Measurements from ENCODE around the gene BPTF. TPM values are rescaled to one million over a fixed set of nuclear protein-coding genes. Genes with fewer than 3 reads are reported as not detected.
"Not testable (repeated sequence)": the region's sequence is repeated elsewhere in the genome, so short reads cannot be mapped to it uniquely, and the experiment has no call there.

BPTF gene
- total RNA-seq, 1 experiment from 2014 or later: 23.8 TPM

GRCh38 chr17:67833134-67833533 is 7.8 kb downstream of the BPTF start:
- DNase-seq (ENCODE audit: low read depth): no peak

GRCh38 chr17:67833946-67834631 is 8.8 kb downstream of the BPTF start:
- no peak for DNase-seq (ENCODE audit: low read depth)

GRCh38 chr17:67834634-67835033 is 9.3 kb downstream of the BPTF start:
- no peak for DNase-seq (ENCODE audit: low read depth)

DNA sequence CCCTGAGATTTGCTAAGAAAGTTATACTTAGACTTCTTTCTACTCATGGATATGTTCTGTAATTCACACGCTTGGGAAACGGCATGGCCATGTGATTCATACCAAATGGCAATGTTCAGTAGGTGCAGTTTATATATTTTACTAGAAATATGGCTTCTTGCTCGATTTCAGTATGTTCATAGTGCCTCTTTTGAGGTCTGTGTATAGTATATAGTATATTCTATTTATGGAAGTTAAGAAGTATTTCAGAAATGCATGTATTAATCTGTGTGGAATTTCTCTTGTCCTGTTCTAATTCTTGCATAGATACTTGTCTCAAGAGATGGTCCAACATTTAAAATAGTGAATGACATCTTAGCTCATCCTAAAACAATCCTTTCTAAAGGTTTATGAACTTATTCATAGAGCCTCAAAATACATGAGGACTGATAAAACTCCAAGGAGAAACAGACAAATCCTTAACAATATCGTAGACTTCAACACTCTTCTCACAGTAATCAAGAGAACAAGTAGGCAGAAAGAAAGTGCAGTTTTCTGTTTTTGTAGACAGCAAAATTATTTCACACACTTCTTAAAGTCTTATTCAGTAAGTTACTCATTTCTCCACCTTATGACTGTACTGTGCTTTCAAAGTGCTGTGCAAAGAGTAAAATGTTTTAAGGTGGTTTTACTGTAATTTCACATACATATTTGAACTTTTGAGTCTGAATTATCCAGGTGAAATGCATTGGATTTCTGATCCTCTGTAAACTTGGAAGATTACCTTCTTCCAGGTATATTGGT is 11.1 kb downstream of the BPTF start:
- no peak for DNase-seq (ENCODE audit: low read depth)

GRCh38 chr17:67837965-67838364 is 12.7 kb downstream of the BPTF start:
- no peak for DNase-seq (ENCODE audit: low read depth)

- DNase-seq (ENCODE audit: low read depth): no peak
Measured at GRCh38 chr17:67838538-67838937, 13.2 kb downstream of the BPTF start.

GRCh38 chr17:67841992-67842391 is 16.7 kb downstream of the BPTF start:
- DNase-seq (ENCODE audit: low read depth): no peak

DNA sequence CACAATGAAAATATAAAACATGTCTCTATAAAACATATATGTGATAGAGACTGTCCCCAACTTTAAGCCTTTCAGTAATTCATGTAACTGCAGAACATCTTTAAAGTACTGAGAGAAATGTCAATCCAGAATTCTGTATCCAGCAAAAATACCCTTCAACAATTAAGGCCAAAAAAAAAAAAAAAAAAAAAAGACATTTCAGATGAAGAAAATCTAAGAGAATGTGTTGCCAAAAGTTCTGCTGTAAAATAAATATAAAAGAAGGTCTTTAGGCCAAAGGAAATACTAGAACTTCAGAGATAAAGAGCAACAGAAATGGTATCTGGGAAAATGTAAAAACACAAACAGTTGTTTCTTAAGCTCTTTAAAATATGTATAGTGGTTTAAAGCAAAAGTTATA is 17.3 kb downstream of the BPTF start:
- no peak for DNase-seq (ENCODE audit: low read depth)

- DNase-seq (ENCODE audit: low read depth): no peak
Measured at GRCh38 chr17:67845374-67845773, 20.1 kb downstream of the BPTF start.

DNA sequence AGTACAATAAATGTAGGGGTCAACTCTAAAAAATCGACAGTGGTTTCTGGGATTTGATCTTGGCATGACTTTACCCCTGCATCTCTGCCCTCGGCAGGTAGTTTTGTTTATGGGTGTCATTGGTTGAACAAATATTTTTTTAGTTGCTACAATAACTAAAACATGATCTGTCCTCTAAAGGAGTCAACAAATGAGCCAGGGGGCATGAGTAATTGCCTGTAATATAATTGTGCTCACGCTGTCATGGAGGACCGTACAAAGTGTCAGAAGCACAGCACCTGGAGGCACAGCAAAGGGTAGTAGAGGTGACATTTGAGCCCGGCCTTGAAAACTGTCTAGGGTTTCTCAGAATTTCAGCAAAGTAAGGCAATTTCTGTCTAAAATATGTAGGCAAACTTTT is 22.9 kb downstream of the BPTF start:
- not testable (repeated sequence) for DNase-seq (ENCODE audit: low read depth)

DNA sequence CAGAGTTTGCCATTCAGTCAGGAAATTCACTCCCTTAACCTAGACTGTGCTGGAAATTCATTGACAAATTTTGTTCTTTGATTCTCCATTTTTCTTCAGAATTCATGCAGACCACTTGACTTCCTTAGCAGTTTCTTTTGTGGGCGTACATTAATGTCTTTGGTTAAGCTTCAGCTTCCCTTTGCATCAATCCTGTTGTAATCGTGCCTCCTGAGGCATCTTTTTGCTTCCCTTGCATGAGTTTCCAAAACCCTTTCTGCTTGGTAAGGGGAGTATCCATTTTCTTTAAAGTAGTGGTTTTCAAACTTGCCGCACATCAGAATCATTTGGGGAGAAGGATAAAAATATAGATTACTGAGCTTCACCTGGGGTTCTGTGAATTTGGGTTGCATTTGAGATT is 23.5 kb downstream of the BPTF start:
- not testable (repeated sequence) for DNase-seq (ENCODE audit: low read depth)

GRCh38 chr17:67850991-67851631 is 25.8 kb downstream of the BPTF start:
- DNase-seq (ENCODE audit: low read depth): no peak

DNA sequence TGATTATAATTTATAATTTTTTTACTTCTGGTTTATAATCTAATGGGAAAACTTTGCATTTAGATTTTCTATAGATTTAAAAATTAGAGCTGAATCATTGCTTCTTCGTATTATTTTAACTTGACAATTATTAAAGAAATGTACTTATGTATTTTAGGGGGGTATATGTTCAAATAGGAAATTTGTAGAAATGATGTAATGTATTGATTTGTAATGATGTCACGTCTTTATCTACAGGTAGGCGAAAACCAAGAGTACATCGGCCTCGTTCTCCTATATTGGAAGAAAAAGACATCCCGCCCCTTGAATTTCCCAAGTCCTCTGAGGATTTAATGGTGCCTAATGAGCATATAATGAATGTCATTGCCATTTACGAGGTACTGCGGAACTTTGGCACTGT is 28.4 kb downstream of the BPTF start:
- DNase-seq (ENCODE audit: low read depth): no peak

DNA sequence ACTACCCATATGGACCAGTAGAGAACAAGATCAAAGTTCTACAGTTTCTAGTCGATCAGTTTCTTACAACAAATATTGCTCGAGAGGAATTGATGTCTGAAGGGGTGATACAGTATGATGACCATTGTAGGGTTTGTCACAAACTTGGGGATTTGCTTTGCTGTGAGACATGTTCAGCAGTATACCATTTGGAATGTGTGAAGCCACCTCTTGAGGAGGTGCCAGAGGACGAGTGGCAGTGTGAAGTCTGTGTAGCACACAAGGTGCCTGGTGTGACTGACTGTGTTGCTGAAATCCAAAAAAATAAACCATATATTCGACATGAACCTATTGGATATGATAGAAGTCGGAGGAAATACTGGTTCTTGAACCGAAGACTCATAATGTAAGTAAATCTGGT is 29.1 kb downstream of the BPTF start:
- no peak for DNase-seq (ENCODE audit: low read depth)

DNA sequence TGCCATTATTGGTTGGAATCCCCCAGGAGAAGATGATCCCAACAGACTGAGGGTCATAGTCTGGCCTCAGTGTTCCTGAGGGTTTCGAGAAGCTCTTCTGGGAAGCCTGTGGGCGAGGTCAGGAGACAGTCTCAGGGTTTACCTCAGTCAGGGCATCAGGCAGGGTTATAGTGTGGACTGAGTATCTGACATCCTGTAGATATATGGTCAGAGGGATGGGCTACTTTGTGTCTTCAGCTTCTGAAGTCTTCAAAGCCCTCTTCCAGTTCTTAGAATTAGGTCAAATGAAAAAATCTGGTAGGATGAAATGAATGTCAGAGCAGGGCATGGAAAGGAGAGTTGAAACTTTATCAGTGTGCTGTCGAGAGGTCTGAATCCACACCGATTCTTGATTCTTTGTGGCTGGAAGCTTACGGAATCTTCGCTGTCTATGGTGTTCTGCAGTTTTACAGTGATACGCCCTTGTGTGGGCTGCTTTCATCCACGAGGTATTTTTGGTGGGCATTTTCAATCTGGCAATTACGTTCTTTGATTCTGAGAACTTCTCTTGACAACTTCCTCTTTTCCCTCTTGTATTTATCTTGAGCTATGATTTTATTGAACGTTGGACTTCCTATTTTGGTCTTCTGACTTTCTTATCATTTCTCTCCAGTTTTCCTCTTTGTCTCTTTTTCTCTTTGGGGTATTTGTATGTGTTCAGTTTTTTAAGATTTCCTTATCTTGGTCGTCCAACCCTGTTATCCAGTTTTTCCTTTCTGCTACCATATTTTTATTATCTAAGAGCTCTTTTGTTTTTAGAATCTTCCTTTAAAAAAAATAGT is 30.4 kb downstream of the BPTF start:
- no peak for DNase-seq (ENCODE audit: low read depth)

DNA sequence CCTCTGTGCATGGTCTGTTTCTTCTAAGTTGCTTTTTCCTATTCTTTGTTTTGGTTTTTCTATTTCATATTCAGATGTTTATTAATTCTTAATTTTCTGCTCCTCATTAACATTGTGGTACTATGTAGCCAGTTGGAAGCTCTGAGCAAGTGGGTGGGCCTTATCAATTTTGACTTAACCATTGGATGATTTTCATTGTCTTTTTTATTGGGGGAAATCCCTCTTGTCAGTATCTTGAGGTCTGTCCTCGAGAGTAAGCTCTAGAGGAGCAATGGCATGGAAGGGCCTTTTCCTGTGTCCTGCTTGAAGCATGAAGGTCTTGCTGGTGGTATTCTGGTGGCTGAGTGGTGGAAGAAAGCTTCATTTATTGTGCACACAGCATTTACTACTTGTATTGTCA is 31.1 kb downstream of the BPTF start:
- DNase-seq (ENCODE audit: low read depth): not testable (repeated sequence)

DNA sequence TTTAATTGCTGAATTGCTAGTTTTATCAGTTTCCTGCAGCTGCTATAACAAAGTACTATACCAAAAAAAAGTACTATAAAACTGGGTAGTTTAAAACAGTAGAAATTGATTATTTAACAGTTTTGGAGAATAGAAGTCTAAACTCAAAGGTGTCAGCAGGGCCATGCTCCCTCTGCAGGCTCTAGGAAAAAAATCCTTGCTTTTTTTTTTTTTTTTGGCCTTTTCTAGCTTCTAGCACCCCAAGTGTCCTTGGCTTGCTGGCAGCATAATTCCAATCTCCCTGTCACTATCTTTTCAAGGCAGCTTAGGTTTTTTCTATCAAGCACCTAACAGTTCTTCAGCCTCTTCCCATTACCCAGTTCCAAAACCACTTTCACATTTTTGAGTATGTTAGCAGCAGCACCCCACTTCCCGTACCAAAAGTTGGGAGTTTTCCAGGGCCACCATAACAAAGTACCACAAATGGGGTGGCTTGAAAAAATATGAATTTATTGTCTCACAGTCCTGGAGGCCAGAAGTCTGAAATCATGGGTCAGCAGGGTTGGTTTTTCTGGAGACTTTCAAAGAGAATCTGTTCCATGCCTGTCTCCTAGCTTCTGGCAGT is 37.4 kb downstream of the BPTF start:
- no peak for DNase-seq (ENCODE audit: low read depth)

DNA sequence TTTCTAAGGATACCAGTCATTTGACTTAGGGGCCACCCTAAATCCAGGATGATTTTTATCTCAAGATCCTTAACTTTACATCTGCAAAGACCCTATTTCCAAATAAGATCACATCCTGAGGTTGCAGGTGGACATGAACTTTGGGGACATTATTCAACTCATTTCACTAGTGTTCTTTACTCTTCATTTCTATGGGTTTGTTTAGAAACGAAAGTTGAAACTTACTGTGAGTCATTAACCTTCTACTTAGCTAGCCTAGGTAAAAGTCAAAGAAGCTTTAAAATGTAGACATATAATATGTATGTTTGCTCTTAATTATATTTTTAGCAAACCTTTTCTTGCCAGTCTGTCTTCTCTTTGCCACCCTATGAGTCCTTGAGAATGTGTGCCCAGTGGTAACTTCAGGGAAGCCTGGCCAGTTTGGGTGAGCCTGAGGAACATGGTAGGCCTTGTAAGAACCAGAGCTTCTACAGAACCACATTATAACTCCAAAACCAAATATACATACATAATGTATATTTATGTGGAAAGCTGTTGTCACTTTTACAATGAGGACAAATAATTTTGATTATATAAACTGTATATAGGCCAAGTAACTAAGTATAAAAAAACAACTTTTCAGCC is 38.4 kb downstream of the BPTF start:
- DNase-seq (ENCODE audit: low read depth): no peak

DNA sequence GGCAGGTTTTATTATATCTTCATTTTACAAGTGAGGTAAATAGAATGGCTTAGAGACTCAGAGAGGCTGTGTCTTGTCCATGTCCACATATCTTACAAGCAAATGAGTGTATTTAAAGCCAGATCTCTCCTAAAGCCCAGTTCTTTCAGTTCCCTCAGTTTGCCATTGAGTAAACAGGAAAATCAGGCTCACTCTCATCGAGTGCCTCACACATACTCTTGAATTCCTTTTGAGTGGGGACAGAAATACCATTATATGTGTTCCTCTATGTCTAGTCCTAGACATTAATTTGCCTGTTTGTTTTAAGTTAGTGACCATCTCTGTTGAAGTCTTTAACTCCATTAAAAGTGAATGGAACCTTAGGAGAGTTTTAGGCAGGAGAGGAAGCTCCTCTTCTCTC is 40.1 kb downstream of the BPTF start:
- no peak for DNase-seq (ENCODE audit: low read depth)

GRCh38 chr17:67867591-67867990 is 42.3 kb downstream of the BPTF start:
- DNase-seq (ENCODE audit: low read depth): no peak

GRCh38 chr17:67868176-67868575 is 42.9 kb downstream of the BPTF start:
- no peak for DNase-seq (ENCODE audit: low read depth)

Data from RPMI7951 (cell line).